IMR-90 (cell line): ENCODE measurements around the gene FRS3. TPM values are rescaled to one million over a fixed set of nuclear protein-coding genes. Genes with fewer than 3 reads are reported as not detected.

Experiments
- ATAC-seq: fragments of 200-7000 bp; cut with Tn5 transposase; 2 replicates; pipeline ENCODE4 v1.9.1; 2020; ENCODE audit warnings: low read depth, mild to moderate bottlenecking, moderate library complexity
- BruUV-seq: library from RNA; stranded (reverse); fragments of 400-500 nt; replicated peaks from 2 replicates; lab custom pipeline; 2021; lab: Mats Ljungman, UMichigan
- CTCF ChIA-PET: fragments of 300-600 bp; formaldehyde crosslinking; extraction: SDS; loops from one replicate; lab custom pipeline; 2021; ENCODE audit warnings: antibody characterized with exemption; lab: Yijun Ruan, JAX
- POLR2A ChIA-PET: fragments of 300-600 bp; sonication (Branson Sonifier 250); formaldehyde crosslinking; loops from one replicate; lab custom pipeline; 2022; ENCODE audit warnings: antibody characterized with exemption; ENCODE audit not compliant: unreplicated experiment; lab: Charles Lee
- DNase-seq: peaks from one replicate; pipeline ENCODE4 v3.0.0; 2013
- H2AFZ ChIP-seq: replicated peaks from 2 replicates; pipeline ENCODE3; 2013; ENCODE audit warnings: low read length, mild to moderate bottlenecking; ENCODE audit not compliant: poor library complexity
- H2AK5ac ChIP-seq: 2 replicates; pipeline ENCODE4 v1.6.1; 2013; ENCODE audit warnings: low read depth, low read length, inconsistent platforms
- H2AK9ac ChIP-seq: replicated peaks from 2 replicates; pipeline ENCODE3; 2013; ENCODE audit warnings: mild to moderate bottlenecking, low read depth, low read length, moderate library complexity; ENCODE audit not compliant: poor library complexity
- H2BK120ac ChIP-seq: 2 replicates; pipeline ENCODE4 v1.6.1; 2013; ENCODE audit warnings: low read depth, low read length, inconsistent platforms
- H2BK15ac ChIP-seq: 3 replicates; pipeline ENCODE4 v1.6.1; 2013; ENCODE audit warnings: low read depth, low read length, inconsistent platforms
- H2BK20ac ChIP-seq: 2 replicates; pipeline ENCODE4 v1.6.1; 2013; ENCODE audit warnings: low read depth, mild to moderate bottlenecking, inconsistent platforms, low read length, moderate library complexity
- H2BK5ac ChIP-seq: 2 replicates; pipeline ENCODE4 v1.6.1; 2013; ENCODE audit warnings: mild to moderate bottlenecking, low read depth, low read length, inconsistent platforms; ENCODE audit not compliant: poor library complexity, severe bottlenecking
- H3K14ac ChIP-seq: replicated peaks from 2 replicates; pipeline ENCODE4 v1.6.1; 2013; ENCODE audit warnings: low read depth, low read length, inconsistent platforms
- H3K18ac ChIP-seq: 2 replicates; pipeline ENCODE4 v1.6.1; 2013; ENCODE audit warnings: low read depth, low read length, control low read depth
- H3K23ac ChIP-seq: 2 replicates; pipeline ENCODE4 v1.6.1; 2013; ENCODE audit warnings: low read depth, low read length, inconsistent platforms
- H3K27ac ChIP-seq: 2 replicates; pipeline ENCODE4 v1.5.1; 2013; ENCODE audit warnings: mild to moderate bottlenecking, control low read depth, low read length; ENCODE audit not compliant: insufficient read depth
- H3K27me3 ChIP-seq: 2 replicates; pipeline ENCODE4 v1.6.1; 2013; ENCODE audit warnings: low read length; ENCODE audit not compliant: control insufficient read depth, insufficient read depth
- H3K36me3 ChIP-seq: 2 replicates; pipeline ENCODE4 v1.6.1; 2013; ENCODE audit warnings: low read length, mixed read lengths; ENCODE audit not compliant: control insufficient read depth, insufficient read depth
- H3K4ac ChIP-seq: 2 replicates; pipeline ENCODE4 v1.6.1; 2013; ENCODE audit warnings: low read depth, low read length, inconsistent platforms
- H3K4me1 ChIP-seq: 2 replicates; pipeline ENCODE4 v1.6.1; 2013; ENCODE audit warnings: low read length, mixed read lengths; ENCODE audit not compliant: control insufficient read depth, insufficient read depth
- H3K4me2 ChIP-seq: 2 replicates; pipeline ENCODE4 v1.6.1; 2013; ENCODE audit warnings: low read depth, mild to moderate bottlenecking, control low read depth, low read length, moderate library complexity
- H3K4me3 ChIP-seq: 2 replicates; pipeline ENCODE4 v1.5.1; 2013; ENCODE audit warnings: low read depth, mild to moderate bottlenecking, control low read depth, low read length, moderate library complexity; ENCODE audit not compliant: insufficient read depth
- H3K56ac ChIP-seq: 2 replicates; pipeline ENCODE4 v1.6.1; 2013; ENCODE audit warnings: low read length, inconsistent platforms; ENCODE audit not compliant: insufficient read depth; ENCODE audit errors: extremely low read depth
- H3K79me1 ChIP-seq, 2 experiments: 2 replicates each; pipeline ENCODE4 v1.6.1; 2013; ENCODE audit warnings: low read length in 2 of 2, inconsistent platforms in 1 of 2, low read depth in 1 of 2
- H3K9ac ChIP-seq: 2 replicates; pipeline ENCODE4 v1.6.1; 2013; ENCODE audit warnings: low read depth, low read length, control low read depth
- H3K9me1 ChIP-seq: 2 replicates; pipeline ENCODE4 v1.6.1; 2013; ENCODE audit warnings: low read length, inconsistent platforms; ENCODE audit not compliant: insufficient read depth
- H3K9me3 ChIP-seq: 2 replicates; pipeline ENCODE4 v1.6.1; 2013; ENCODE audit warnings: low read length; ENCODE audit not compliant: control insufficient read depth, insufficient read depth
- H4K20me1 ChIP-seq: 2 replicates; pipeline ENCODE4 v1.6.1; 2013; ENCODE audit warnings: low read length, inconsistent platforms; ENCODE audit not compliant: insufficient read depth
- H4K5ac ChIP-seq: 2 replicates; pipeline ENCODE4 v1.6.1; 2013; ENCODE audit warnings: mild to moderate bottlenecking, low read depth, low read length, control low read depth
- H4K8ac ChIP-seq, 2 experiments: 2 replicates each; pipeline ENCODE4 v1.6.1; 2013; ENCODE audit warnings: low read depth in 2 of 2, low read length in 2 of 2, control low read depth in 1 of 2, inconsistent platforms in 1 of 2
- H4K91ac ChIP-seq: 2 replicates; pipeline ENCODE4 v1.6.1; 2013; ENCODE audit warnings: low read depth, low read length, inconsistent platforms; ENCODE audit not compliant: insufficient read depth
- BHLHE40 ChIP-seq: fragments of 150-350 bp; IDR thresholded peaks from 2 replicates; pipeline ENCODE4 v1.6.1; 2016; ENCODE audit warnings: mild to moderate bottlenecking, low read depth, low read length
- CEBPB ChIP-seq: IDR thresholded peaks from 2 replicates; pipeline ENCODE4 v1.6.1; 2012; ENCODE audit warnings: low read depth, low read length, improper control_type of control experiment
- CHD1 ChIP-seq: IDR thresholded peaks from 2 replicates; pipeline ENCODE4 v1.6.1; 2012; ENCODE audit warnings: low read depth, low read length, improper control_type of control experiment
- FOS ChIP-seq: fragments of 150-350 bp; IDR thresholded peaks from 2 replicates; pipeline ENCODE4 v1.6.1; 2016; ENCODE audit warnings: low read depth, low read length
- MAFK ChIP-seq: IDR thresholded peaks from 2 replicates; pipeline ENCODE4 v1.6.1; 2012; ENCODE audit warnings: low read depth, low read length, improper control_type of control experiment
- MAZ ChIP-seq: IDR thresholded peaks from 2 replicates; pipeline ENCODE4 v1.6.1; 2012; ENCODE audit warnings: low read depth, mild to moderate bottlenecking, low read length, improper control_type of control experiment, moderate library complexity, borderline replicate concordance
- MXI1 ChIP-seq: IDR thresholded peaks from 2 replicates; pipeline ENCODE4 v1.6.1; 2012; ENCODE audit warnings: low read depth, mild to moderate bottlenecking, low read length, moderate library complexity, borderline replicate concordance
- NFE2L2 ChIP-seq: fragments of 150-350 bp; IDR thresholded peaks from 2 replicates; pipeline ENCODE4 v1.6.1; 2016; ENCODE audit warnings: low read depth, mild to moderate bottlenecking, low read length
- POLR2A ChIP-seq: IDR thresholded peaks from 2 replicates; pipeline ENCODE4 v1.6.1; 2012; ENCODE audit warnings: mild to moderate bottlenecking, low read depth, low read length
- RAD21 ChIP-seq: IDR thresholded peaks from 2 replicates; pipeline ENCODE4 v1.6.1; 2012; ENCODE audit warnings: low read length, improper control_type of control experiment
- RCOR1 ChIP-seq: IDR thresholded peaks from 2 replicates; pipeline ENCODE4 v1.6.1; 2012; ENCODE audit warnings: mild to moderate bottlenecking, low read length, improper control_type of control experiment; ENCODE audit not compliant: insufficient replicate concordance
- RFX5 ChIP-seq: IDR thresholded peaks from 2 replicates; pipeline ENCODE4 v1.8.0; 2012; ENCODE audit warnings: low read depth, mild to moderate bottlenecking, low read length, moderate library complexity
- SMC3 ChIP-seq: fragments of 150-350 bp; IDR thresholded peaks from 2 replicates; pipeline ENCODE4 v1.6.1; 2016; ENCODE audit warnings: low read depth, mild to moderate bottlenecking, antibody characterized with exemption, low read length, moderate library complexity
- WGBS, 2 experiments: methylation state at CpG; one replicate each; pipeline versions ENCODE4 v1.1.5 to v1.1.7; 2013; ENCODE audit warnings: missing lambda C conversion rate in 2 of 2; ENCODE audit not compliant: insufficient read length in 1 of 2; ENCODE audit errors: extremely low coverage in 2 of 2; 5-methylcytosine and 5-hydroxymethylcytosine counted together
- dilution Hi-C: fragments of 300-500 bp; cut with HindIII; formaldehyde crosslinking; loops from one replicate; pipeline ENCODE4 v1.14.3; 2018; ENCODE audit warnings: low sequenced_read_pairs; ENCODE audit not compliant: unreplicated experiment
- in situ Hi-C: fragments of 300-500 bp; cut with MboI; formaldehyde crosslinking; loops from 3 replicates; pipeline ENCODE4 v1.14.3; 2019; ENCODE audit warnings: low sequenced_read_pairs, inconsistent platforms, mixed read lengths
- intact Hi-C: fragments of 100-400 bp; cut with micrococcal nuclease; formaldehyde crosslinking; loops from 2 replicates; pipeline ENCODE4 v1.10.0; 2022
- polyA plus RNA-seq, 3 experiments: library from polyadenylated mRNA; depleted of rRNA; stranded (reverse); fragments of >200 nt; gene quantifications; 2 replicates each; pipeline ENCODE4 v1.2.3, GENCODE V29; 2012; ENCODE audit warnings: low replicate concordance in 1 of 3
- total RNA-seq: library from RNA; depleted of rRNA; stranded (reverse); fragments of >200 nt; gene quantifications from 2 replicates; pipeline ENCODE4 v1.2.3, GENCODE V29; 2012
- TF ChIP-seq, protein P1 (sequence below): conservative IDR thresholded peaks from 2 replicates; pipeline ENCODE4 v1.5.1; 2012; ENCODE audit warnings: mild to moderate bottlenecking, low read depth, low read length, improper control_type of control experiment
- TF ChIP-seq, protein P2 (sequence below): fragments of 150-350 bp; IDR thresholded peaks from 2 replicates; pipeline ENCODE4 v1.6.1; 2016; ENCODE audit warnings: low read depth, mild to moderate bottlenecking, low read length, moderate library complexity, borderline replicate concordance
- TF ChIP-seq, protein P3 (sequence below): fragments of 150-350 bp; IDR thresholded peaks from 2 replicates; pipeline ENCODE4 v1.6.1; 2017; ENCODE audit warnings: mild to moderate bottlenecking, antibody characterized with exemption, low read length, low read depth

Gene FRS3
- total and polyA plus RNA-seq, 2 of the 4 experiments (the other 2 are of a cell fraction): 0.54 to 3.8 TPM

DNA sequence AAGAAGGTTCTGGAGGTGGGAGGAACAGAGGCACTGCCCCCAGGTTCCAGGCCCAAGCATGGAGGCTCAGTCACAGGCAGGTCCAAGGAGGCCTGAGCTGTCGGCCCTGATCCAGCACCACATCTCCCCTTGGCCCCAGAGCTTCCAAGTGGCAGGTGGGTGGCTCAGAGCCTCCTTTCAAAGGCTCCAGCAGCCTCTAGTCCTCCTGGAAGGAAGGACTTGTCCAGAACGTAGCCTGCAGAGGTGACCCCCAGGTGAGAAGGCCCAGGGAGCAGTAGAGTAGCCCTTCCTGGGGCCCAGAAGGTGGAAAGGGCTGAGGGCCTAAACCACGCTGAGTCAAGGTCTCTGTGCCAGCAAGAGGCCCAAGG is 52.0 kb downstream of the FRS3 start:
- in situ Hi-C loops (no loop called here), intact Hi-C loops (no loop called here)

More for the DNA sequence above, 52.0 kb downstream of the FRS3 start:
- dilution Hi-C loops: no loop called here
- Histone ChIP-seq H3K36me3 (no peaks in the 10 kb centered on the region), H4K8ac (no peak overlapping the region), H3K9me1 (peaks cover 23% of the 10 kb centered on the region), H3K27me3 (no peaks in the 10 kb centered on the region), H3K4me3 (no peak overlapping the region), H3K9ac (no peak overlapping the region), H2AK5ac (no peak overlapping the region; the same call in 1 of the 2 replicates), H4K20me1 (no peaks in the 10 kb centered on the region), H3K4ac (no peak overlapping the region; the same call in 1 of the 2 replicates), H3K18ac (no peak overlapping the region), H2BK15ac (no peak overlapping the region), H3K79me1 (peaks cover 12 to 25% of the 10 kb centered on the region in 2 experiments), H3K14ac (no peak overlapping the region), H3K56ac (no peak overlapping the region), H3K4me1 (peaks cover 23% of the 10 kb centered on the region), H2BK20ac (no peak overlapping the region), H4K5ac (no peak overlapping the region), H3K27ac (no peak overlapping the region), H3K9me3 (no peaks in the 10 kb centered on the region), H2AFZ (peak overlapping the region; percentile 32), H2BK5ac (no peak overlapping the region), H2AK9ac (no peak overlapping the region), H3K4me2 (no peak overlapping the region), H3K23ac (no peak overlapping the region), H2BK120ac (no peak overlapping the region), H4K91ac (no peak overlapping the region)
- CTCF ChIA-PET: no interaction called here
- DNase-seq: no peak
- POLR2A ChIA-PET: no interaction called here
- 82% methylated on average over 2 of the region's 3 CpGs; no CpG with 5 or more reads in 1 of the 2 experiments for whole genome bisulfite sequencing, 2 experiments
- ATAC-seq: no peak
- no TSS peak for BruUV-seq
- TF ChIP-seq, protein P1, sequence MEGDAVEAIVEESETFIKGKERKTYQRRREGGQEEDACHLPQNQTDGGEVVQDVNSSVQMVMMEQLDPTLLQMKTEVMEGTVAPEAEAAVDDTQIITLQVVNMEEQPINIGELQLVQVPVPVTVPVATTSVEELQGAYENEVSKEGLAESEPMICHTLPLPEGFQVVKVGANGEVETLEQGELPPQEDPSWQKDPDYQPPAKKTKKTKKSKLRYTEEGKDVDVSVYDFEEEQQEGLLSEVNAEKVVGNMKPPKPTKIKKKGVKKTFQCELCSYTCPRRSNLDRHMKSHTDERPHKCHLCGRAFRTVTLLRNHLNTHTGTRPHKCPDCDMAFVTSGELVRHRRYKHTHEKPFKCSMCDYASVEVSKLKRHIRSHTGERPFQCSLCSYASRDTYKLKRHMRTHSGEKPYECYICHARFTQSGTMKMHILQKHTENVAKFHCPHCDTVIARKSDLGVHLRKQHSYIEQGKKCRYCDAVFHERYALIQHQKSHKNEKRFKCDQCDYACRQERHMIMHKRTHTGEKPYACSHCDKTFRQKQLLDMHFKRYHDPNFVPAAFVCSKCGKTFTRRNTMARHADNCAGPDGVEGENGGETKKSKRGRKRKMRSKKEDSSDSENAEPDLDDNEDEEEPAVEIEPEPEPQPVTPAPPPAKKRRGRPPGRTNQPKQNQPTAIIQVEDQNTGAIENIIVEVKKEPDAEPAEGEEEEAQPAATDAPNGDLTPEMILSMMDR: no peak
- TF ChIP-seq, protein P2, sequence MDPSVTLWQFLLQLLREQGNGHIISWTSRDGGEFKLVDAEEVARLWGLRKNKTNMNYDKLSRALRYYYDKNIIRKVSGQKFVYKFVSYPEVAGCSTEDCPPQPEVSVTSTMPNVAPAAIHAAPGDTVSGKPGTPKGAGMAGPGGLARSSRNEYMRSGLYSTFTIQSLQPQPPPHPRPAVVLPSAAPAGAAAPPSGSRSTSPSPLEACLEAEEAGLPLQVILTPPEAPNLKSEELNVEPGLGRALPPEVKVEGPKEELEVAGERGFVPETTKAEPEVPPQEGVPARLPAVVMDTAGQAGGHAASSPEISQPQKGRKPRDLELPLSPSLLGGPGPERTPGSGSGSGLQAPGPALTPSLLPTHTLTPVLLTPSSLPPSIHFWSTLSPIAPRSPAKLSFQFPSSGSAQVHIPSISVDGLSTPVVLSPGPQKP: no peak
- no peak for TF ChIP-seq NFE2L2
- no peak for TF ChIP-seq CHD1
- no peak for TF ChIP-seq RAD21
- TF ChIP-seq POLR2A: no peak
- no peak for TF ChIP-seq CEBPB
- TF ChIP-seq, protein P3, sequence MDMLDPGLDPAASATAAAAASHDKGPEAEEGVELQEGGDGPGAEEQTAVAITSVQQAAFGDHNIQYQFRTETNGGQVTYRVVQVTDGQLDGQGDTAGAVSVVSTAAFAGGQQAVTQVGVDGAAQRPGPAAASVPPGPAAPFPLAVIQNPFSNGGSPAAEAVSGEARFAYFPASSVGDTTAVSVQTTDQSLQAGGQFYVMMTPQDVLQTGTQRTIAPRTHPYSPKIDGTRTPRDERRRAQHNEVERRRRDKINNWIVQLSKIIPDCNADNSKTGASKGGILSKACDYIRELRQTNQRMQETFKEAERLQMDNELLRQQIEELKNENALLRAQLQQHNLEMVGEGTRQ: no peak
- no peak for TF ChIP-seq MAZ
- no peak for TF ChIP-seq MAFK
- no peak for TF ChIP-seq RCOR1
- no peak for TF ChIP-seq FOS
- no peak for TF ChIP-seq MXI1
- TF ChIP-seq BHLHE40: no peak
- TF ChIP-seq RFX5: no peak
- no peak for TF ChIP-seq SMC3
